NCI-H524 treated with DMSO at 0.1 percent for 48 hours (cell line): ENCODE data around the gene PIGW.

Experiments
- DNase-seq: peaks from one replicate; lab custom pipeline; 2025; lab: John Stamatoyannopoulos, UW

The PIGW gene

DNA sequence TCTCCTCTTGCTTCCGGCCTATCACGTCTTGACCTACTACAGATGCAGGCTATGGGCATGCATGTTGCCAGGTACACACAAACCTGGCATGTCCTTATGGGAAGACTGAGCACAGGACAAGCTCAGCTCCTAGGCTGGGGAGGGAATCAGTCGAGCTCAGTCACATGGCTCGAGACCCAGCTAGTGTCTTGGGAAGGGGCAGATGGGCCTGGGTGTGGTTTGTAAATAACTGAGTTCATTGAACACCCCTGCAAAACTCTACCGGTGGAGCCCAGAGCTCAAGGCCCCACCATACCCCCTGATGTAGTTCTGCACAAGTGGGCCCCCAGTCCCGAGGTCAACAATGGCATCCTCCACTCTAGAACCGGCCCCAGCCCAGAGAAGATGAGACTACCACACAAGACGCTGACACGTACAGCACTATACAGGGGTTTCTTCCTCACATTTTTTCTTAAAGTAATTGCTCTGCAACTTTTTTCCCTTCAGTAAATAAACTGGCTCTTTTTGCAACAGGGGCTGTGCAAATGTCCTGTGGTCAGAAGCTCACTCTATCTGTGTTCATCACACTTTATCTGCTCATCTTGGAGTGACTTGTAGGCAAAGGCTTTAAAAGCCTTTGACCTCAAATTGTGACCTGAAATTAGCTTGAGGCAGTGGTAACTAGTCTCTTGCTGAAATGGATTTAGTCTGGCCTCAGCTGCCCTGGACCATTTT lies 25.4 kb upstream of the PIGW start:
- DNase-seq = no peak

- DNase-seq = no peak
Observed at GRCh38 chr17:36510636-36511035, 24.2 kb upstream of the PIGW start.

DNA sequence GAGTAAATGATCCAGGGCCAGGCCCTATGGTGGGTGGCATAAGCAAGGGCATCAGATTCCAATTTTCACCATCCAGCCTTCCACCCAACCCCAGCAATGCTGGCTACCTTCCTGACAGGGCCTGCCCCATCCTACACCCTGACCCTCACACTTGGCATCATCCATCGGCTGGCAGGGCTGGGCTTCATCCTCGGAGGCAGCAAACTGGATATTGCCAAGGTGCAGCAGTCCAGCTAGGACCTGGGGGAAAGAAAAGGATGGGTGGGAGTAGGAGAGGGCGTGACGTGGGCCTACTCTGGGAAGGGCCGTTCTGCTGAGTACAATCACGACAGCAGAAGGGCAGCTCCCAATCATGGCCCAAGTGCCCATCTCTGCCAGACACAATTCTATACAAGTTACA lies 23.6 kb upstream of the PIGW start:
- no peak for DNase-seq

DNA sequence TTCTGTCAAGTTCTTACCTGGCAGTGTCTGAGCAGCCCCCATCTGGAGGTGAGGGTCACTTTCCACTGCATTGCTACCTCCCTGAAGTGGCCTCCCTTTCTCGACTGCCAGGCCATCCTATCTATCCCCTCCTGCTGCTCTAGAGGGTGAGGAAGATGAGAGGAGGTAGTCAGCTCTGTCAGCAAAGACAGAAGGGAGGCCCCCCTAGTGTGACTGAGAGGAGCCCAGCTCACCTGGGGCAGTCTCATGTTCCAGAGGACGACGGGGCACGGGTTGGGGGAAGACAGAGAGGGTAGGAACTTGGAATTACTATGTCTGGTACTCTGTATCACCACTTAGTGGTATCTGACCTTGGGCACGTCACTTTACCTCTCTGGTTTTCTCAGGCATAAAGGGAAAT lies 22.1 kb upstream of the PIGW start:
- DNase-seq = no peak

DNA sequence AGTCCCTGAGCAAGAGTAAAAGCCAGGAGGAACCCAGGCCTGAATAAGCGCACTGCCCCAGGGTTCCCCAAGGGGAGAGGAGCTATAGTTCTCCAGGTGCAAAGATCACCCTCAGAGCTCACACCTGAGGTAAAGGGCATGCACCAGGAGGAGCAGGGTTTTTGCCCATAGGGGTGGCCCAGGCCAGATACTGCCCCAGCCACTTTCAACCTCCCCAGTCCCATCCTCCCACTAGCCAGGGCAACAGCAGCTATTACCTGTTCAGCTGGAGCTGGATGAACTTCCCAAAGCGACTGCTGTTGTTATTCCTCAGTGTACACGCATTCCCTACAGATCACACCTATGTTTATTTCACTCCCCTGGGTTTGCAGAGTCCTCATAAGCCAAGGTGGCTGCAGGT lies 19.9 kb upstream of the PIGW start:
- DNase-seq = no peak

GRCh38 chr17:36515837-36516236 lies 18.9 kb upstream of the PIGW start:
- no peak for DNase-seq

- no peak for DNase-seq
Observed at GRCh38 chr17:36523113-36523512, 11.7 kb upstream of the PIGW start.

DNA sequence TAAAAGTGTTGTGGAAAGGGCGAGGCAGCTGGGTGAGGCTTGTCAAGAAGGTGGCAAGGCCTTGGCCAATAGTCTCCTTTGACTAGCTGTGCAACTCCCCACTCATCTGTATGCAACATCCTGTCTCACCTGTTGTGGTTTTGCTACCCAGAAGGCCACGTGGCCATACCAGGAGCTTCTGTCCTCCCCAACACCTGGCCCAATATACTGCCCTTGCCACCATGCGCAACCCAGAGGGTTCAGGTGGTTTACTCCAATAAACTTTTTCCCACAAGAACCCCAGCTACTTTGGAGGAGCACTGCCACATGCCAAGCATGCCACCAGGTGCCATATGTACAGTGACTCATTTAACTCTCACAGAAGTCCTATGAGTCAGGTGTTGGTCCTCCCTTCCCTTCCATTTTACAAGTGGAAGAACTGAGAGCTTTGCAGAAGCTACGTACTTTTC lies 10.3 kb upstream of the PIGW start:
- DNase-seq = no peak

DNA sequence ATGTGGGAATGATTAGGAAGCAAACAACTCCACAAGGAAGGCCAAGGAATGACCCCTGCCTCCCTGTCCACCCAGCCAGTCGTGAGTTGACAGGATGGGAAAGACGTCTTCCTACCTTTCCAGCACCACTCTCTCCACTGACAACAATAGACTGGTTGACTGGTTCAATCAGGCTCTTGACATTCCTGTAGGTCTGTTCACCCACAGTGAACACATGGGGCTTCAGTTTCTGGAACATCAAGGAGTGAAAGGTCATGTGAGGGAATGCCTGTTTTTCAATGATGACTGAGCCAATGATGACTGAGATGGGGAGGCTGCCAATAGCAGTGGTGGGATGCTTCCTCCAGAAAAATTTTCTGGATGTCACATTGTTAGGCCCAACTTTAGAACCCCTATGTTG lies 9.7 kb upstream of the PIGW start:
- DNase-seq = no peak

GRCh38 chr17:36525888-36526287 lies 8.9 kb upstream of the PIGW start:
- no peak for DNase-seq

DNA sequence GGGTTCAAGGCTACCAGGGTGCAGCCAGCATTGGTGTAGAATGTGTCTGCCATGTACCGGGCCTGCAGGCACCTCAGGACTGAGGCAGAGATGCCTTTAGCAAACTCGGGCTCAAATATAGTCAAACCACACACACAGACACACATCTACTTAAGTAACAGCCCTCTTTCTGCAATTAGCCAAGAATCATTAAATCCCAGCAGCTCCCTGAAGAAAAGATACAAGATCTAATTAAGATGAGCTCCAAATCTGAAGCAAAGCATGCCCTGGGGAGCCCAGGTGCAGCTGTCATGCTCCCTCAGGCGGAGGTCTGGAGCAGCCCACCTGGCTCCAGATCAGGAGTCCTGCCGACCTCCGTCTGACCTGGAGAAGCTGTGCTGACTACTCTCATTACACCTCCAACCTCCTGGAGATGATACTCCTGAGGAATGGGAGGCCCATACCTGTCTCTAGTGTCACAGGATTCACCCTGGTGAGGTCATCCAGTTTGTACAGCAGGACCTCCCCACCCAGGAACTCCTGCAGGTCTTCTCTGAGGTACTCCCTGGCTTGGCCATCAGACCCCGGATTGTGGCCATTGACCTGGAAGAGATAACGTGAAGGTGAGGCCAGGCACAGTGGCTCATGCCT lies 7.1 kb upstream of the PIGW start:
- DNase-seq = no peak

- DNase-seq = no peak
Observed at GRCh38 chr17:36529121-36529520, 5.7 kb upstream of the PIGW start.

DNA sequence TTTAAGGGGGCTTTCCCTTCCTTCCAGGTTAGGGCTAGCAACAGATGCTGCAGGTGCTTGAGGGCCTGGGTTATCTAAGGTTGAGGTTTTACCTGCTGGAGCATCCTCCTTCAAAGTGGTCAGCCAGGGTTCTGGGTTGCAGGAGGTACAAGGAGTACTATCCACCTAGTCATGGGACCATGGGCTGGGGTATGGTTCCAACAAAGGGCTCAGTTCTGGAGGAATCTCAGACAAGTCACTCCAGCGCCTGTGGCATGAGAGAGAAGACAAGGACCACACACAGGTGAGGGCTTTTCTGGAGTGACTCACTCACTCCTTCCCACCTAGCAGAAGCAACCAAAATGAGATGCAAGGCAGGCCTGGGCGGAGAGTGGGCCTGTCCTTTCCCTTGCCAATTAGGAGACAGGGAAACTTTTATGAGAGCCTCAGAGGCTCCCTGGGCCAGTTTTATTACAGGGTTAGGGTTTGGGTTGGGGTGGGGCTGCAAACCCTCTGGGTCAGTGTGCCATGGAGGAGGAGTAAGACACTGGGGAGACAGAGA lies 2.3 kb upstream of the PIGW start:
- no peak for DNase-seq

DNA sequence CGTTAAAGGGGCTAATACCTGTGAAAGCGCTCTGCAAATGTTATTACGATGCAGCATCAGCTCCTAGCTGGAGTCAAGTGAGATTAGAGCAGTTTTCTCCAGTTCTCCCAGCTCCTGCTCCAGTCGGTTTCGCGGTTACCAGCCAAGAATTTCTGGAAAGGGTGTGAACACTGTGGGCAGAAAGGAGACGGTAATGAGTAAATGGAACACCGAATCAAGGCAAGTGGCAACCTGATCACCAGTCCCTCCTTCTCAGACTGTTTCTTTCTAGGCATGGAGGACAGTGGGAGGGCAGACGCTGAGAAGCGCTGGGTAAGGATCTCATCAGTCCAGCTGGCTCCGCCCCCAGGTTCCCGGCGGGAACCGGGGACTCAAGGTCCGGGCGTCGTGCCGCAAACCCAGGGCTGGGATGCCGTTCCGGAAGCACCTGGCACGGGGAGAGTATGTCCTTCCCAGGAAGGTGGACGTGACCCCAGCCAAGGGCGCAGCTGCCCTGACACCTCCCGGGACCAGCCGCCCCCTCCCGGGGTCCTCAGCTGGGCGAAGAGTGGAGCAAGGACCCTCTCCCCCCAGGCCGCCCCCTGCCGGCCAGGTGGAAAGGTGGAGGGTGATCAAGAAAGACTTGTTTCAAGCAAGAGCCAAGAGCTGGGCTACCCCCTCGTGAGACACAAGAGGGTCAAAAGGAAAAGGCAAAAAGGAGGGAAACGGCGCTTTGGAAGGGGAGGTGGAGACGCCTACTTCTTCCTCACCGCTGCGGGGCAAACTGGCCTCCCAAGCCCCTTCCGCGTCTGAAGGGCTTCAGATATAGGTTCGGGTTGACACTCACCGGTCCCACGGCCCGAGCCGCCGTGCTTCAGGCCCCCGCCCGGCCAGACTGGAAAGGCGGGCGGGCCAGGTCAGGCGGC lies 600 bp upstream of the PIGW start:
- DNase-seq = peak; percentile 23

GRCh38 chr17:36535669-36536081 lies 888 bp downstream of the PIGW start:
- DNase-seq = no peak

- DNase-seq = no peak
Observed at GRCh38 chr17:36540696-36541095, 5.9 kb downstream of the PIGW start.

DNA sequence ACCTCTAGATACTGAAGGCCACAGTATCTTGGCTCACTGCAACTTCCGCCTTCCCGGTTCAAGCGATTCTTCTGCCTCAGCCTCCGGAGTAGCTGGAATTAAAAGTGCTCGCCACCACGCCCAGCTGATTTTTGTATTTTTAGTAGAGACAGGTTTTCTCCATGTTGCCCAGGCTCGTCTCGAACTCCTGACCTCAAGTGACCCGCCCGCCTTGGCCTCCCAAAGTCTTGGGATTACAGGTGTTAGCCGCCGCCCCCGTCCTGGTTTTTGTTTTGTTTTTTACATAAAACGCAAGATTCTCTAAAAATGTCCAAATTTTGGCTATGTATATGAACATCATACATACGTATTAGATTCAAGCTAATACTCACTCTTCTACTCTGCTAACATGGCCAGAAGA lies 8.0 kb downstream of the PIGW start:
- DNase-seq = no peak

DNA sequence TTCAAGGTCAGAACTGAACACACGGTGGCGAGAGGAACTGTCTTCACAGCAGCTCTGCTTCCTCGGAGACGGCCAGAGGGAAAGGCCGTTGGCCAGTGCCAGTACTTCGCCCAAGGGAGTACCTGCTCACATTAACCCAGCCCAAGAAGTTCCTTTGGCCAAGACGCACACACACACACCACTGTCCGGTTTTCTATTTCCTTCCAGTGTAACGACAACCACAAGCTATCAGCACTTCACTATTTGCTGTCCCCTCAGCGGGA lies 9.2 kb downstream of the PIGW start:
- DNase-seq = no peak

DNA sequence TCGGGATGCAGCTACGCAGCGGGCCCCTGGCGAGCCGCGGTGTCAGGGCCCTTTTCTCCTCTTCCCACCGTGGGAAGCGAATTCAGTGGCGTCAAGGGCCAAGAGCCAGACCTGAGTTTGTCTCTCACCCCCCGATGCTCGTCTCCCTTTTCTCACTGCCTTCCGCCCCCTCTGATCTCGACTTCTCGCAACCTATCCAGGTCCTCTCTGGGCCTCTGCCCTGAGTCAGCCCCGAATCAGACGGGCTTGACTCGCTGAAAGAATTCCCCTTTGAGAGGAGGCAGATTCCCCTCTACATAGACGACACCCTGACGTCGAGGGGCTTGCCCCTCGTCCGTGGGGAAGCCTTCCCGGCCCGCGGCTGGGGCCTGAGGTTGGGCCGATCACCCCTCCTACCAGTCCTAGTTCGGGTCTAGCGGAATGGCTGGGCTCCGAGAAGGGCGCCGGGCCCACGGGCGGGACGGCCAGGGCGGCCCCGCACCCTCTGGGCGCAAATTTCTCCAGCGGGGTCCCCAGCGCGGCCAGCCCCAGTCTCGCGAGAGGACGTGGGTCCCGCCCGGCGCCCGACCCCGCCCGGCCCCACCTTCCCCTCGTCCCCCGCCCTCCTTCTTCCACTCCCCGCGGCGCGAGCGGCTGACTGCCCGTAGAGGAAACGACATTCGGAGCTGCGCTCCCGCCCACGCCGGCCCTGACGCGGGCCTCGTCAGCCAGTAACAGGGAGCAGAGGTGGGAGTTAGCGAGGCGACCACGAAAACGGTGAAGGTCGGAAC lies 9.7 kb downstream of the PIGW start, which contains the start of gene GGNBP2:
Gene GGNBP2, plus strand, starts transcription at position 613 of the 770 bp plus-strand sequence. CDS start 806 bp downstream, outside the sequence.
- peak; percentile 26 for DNase-seq

GRCh38 chr17:36545077-36545464 lies 10.3 kb downstream of the PIGW start:
- DNase-seq = peak; percentile 26

- peak; percentile 75 for DNase-seq
Observed at GRCh38 chr17:36545465-36546417, 11.0 kb downstream of the PIGW start.
